HG03442 (cell line): Measurements from ENCODE around the gene TSSK3.

Experiments
- ATAC-seq: cut with Tn5 transposase; IDR thresholded peaks from one replicate; pipeline ENCODE4 v1.9.1; 2021; ENCODE audit warnings: mild to moderate bottlenecking, moderate library complexity; ENCODE audit not compliant: unreplicated experiment

Gene TSSK3, protein sequence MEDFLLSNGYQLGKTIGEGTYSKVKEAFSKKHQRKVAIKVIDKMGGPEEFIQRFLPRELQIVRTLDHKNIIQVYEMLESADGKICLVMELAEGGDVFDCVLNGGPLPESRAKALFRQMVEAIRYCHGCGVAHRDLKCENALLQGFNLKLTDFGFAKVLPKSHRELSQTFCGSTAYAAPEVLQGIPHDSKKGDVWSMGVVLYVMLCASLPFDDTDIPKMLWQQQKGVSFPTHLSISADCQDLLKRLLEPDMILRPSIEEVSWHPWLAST

DNA sequence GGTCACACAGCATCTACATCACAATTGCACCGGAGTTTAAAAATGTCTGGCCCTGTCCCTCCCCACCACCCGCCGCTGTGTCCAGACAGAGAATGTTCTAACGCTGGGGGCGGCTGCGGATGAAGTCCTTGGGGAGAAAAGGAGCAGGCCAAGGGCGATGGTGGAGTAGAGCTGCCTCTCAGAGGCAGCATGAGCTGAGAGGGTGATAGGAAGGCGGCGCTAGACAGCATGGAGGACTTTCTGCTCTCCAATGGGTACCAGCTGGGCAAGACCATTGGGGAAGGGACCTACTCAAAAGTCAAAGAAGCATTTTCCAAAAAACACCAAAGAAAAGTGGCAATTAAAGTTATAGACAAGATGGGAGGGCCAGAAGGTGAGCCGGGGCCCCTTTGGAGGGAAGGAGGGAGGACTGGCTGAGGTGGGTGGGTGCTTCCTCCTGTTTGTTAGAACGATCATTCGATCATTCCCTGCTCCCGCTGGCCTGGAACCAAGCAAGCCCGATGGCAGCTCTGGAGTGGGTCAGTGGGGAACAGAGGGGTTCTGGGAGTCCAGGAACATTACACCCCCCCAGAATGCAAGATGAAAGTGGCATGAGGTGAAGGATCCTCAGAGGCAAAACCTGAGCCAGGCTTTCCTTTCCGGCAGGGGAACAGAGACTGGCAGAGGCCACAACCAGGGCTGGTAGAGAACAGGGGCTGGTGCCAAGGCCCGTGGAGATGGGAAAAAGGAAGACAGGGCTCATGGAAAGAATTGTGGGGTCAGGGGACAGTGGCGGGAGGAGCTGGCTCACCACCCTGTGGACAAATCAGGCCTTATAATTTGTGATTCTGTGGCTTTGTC lies at the start of gene TSSK3, which contains the start of gene FAM229A:
Gene TSSK3 (plus strand): TSS at position 66 of the 840 bp plus-strand sequence. CDS start 163 bp downstream, at position 229.
Gene FAM229A (minus strand): TSS at position 12 of the 840 bp plus-strand sequence. CDS start 394 bp downstream, outside the sequence.
- ATAC-seq: no peak

DNA sequence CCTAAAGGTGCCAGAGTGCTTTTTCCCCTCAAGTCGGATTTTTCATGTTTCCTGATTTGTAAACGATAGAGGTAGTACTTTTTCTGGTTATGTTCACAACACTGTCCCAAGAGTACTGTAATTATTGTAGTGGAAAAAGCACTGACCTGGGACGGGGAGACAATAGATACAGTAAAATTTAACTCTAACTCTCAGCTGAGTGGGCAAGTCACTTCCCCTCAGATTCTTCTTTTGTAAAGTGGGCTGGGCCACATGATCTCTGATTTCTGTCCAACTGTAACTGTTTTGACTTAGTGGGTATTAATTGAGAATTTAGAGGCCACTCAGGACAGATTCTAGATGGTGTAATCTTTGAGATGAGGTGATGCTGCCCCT lies 45.4 kb upstream of the TSSK3 start:
- peak; percentile 17 for ATAC-seq

DNA sequence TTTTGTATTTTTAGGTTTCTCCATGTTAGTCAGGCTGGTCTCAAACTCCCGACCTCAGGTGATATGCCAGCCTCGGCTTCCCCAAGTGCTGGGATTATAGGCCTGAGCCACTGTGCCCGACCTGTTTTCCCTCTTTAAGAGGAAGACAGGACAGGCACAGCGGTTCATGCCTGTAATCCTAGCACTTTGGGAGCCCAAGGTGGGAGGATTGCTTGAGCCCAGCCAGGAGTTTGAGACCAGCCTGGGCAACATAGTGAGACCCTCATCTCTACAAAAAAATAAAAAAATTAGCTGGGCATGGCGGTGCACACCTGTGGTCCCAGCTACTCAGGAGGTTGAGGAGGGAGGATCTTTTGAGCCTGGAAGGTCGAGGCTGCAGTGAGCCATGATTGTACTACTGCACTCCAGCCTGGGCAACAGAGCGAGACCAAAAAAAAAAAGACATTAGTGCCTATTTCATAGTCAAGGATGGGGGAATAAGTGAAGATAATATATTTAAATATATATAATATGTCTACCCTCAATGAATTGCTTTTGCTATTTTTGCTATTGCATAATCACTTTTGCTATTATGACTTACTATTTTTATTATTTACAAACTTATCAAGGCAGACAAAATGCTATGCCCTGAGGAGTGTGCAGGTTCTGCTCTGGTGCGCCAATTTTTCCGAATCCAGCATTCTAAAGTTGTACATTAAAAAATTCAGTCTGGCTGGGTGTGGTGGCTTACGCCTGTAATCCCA lies 44.0 kb upstream of the TSSK3 start:
- no peak for ATAC-seq

DNA sequence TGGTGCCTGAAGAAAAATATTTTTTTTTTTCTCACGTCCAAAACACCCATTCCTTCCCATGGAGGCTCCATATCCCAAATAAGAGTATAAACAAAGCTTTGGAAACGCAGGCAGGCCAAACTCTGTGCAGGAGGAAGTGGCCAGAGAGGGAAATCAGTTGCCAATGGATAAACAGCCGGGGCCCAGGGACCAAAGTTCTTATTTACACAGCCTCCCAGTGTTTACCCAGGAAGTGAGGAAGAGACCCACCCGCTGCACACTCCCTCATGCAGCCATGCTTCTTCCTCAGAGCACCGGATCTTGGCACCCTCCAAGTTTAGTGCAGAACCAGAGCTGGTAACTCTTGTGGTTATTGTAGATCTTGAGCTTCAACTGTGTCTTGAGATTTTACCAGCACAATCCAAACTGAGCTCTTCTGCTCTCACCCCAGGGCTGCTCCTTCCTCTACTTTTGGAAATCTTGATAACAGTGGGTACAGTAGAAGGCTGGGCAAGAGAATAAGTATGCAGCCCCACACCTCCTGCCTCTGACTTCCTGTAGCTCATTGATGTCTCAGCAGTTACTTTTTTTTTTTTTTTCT lies 40.5 kb upstream of the TSSK3 start:
- no peak for ATAC-seq

DNA sequence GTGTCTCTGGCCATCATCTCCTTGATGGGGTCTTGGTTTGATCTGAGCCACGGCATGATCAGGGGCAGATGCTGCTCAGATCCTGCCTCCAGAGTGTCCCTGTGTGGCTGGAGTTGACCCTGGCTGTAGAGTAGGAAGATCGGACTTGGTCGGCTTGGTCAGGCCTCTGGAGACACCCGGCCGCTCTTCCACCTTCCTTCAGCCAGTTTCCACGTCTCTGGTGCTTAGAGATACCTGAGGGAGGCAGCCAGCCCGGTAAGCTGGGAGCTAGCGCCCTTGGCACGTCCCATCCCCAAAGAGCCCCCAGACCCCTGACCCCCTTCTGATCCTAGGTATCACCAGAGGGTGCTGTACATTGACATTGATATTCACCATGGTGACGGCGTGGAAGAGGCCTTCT lies 35.1 kb upstream of the TSSK3 start:
- no peak for ATAC-seq

DNA sequence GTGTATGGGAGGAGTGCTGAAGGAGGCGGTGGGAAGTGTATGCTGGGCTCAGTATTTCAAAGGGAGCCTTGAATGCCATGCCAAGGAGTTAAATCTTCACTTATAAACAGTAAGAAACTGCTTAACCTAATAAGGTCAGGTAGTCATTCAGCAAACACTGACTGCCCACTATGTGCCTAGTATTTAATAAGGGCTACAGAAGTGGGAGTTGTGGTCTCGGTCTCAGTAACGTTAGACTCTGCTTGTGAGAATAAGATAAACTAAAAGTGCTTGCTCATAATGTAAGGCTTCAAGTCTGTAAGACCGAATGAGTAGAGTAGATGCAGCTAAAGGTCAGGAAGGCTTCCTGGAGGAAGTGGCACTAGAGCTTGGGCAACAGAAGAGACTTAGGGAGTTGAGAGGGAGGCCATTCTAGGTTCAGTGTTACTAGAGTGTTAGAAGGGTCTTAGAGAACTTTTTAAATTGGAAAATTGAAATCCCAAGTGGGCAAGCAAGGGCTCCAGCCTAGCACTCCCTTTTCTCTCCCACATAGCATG lies 32.3 kb upstream of the TSSK3 start:
- no peak for ATAC-seq

DNA sequence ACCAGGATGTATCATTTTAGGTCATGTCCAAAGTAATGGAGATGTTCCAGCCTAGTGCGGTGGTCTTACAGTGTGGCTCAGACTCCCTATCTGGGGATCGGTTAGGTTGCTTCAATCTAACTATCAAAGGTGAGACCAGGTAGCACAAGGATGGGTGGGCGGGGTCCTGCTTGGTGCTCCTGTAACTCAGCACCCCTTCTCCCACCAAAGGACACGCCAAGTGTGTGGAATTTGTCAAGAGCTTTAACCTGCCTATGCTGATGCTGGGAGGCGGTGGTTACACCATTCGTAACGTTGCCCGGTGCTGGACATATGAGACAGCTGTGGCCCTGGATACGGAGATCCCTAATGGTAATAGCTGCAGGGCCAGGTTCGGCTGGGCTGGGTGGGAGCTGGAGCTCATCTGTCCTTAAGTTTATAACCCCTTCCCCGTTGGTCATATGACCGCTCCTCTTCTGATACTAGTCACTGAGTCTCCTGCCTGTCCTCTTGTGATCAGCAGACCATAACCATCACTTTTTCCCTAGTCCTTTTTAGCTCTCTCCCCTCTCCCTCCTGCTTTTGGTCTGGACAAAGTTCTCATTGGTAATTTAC lies 31.7 kb upstream of the TSSK3 start:
- no peak for ATAC-seq

DNA sequence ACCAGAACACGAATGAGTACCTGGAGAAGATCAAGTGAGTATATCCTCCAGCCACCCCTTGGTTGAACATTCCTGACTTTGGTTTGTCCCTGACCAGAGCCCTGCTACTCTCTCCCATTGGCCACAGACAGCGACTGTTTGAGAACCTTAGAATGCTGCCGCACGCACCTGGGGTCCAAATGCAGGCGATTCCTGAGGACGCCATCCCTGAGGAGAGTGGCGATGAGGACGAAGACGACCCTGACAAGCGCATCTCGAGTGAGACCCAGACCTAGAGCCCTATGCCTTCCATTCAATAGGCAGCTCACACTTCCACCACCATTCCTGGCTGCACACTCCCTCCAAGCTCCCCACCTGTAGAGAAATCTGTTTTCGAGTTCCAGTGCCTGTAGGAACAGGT lies 30.8 kb upstream of the TSSK3 start:
- no peak for ATAC-seq

DNA sequence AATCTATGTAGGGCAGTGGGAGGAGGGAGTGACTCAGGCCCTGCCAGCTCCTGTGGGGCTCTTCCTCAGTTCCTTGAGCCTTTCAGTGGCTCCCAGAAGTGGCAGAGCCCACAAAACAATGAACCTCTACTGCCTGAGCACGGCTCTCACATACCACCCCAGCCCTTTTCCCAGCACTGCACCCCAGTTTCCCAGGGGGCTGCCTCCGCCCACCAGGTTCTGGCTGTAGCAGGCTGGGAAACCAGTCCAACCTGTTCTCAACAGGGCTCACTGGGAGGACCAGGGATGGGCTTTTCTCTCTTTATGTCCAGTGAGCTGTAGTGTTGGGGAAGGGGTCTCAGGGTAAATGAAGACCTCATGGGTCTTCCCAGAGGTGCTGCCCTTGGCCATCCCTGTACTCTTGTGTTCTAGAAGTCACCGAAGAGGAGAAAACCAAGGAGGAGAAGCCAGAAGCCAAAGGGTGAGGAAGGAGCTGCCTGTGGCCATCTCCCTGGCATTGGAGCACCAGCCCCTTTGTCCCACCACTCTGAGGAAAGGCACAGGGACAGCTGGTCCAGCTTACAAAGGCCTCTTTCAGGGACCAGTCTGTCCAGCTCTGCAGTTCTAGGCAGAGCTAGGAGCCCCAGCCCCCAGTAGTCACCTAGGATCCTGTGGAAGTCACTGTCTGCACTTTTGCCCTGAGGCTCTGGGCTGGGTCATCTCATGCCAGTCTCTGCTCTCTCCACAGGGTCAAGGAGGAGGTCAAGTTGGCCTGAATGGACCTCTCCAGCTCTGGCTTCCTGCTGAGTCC lies 29.9 kb upstream of the TSSK3 start:
- ATAC-seq: no peak

DNA sequence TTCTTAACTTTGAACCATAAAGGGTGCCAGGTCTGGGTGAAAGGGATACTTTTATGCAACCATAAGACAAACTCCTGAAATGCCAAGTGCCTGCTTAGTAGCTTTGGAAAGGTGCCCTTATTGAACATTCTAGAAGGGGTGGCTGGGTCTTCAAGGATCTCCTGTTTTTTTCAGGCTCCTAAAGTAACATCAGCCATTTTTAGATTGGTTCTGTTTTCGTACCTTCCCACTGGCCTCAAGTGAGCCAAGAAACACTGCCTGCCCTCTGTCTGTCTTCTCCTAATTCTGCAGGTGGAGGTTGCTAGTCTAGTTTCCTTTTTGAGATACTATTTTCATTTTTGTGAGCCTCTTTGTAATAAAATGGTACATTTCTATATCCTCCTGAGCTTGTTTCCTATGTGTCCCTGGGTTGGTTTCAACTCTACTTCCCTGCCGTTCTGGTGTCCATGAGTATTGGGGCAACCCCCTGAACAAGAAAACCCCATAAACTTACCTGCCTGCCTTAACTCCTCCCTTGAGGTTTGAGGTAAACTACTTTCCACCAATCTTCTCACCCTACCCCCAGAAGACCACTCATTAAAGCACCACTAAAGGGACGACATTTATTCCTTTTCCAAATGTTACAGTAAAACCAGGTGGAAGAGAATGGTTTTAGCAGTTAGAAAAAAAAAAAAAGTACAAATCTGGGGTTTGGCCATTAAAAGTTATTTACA lies 28.9 kb upstream of the TSSK3 start:
- ATAC-seq: no peak

DNA sequence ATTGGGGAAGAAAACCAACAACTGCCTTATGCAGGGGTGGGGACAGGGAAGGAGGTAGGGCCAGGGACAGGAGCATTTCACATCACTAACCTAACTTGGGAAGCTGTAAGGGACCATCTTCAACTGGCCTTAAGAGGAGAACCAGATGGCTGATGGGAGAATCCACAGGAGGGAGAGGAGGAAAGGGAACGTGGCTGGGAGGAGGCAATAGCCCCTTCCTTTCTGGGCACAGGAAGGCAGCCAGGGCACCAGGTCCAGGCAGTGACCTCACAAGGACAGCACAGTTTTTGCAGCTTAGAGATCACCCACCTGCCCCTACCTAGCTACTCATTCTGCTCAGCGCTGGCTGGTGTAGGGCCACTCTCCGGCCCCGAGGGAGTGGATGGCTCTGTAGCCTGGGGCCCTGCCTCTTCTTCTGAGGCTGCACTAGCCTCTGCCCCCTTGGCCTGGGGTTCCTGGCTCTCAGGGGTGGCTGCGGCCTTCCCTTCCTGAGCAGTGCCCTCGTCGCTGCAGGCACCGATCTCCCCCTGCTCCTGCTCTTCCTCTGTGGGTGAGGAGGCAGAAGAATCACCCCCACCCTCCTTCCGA lies 28.0 kb upstream of the TSSK3 start:
- no peak for ATAC-seq

DNA sequence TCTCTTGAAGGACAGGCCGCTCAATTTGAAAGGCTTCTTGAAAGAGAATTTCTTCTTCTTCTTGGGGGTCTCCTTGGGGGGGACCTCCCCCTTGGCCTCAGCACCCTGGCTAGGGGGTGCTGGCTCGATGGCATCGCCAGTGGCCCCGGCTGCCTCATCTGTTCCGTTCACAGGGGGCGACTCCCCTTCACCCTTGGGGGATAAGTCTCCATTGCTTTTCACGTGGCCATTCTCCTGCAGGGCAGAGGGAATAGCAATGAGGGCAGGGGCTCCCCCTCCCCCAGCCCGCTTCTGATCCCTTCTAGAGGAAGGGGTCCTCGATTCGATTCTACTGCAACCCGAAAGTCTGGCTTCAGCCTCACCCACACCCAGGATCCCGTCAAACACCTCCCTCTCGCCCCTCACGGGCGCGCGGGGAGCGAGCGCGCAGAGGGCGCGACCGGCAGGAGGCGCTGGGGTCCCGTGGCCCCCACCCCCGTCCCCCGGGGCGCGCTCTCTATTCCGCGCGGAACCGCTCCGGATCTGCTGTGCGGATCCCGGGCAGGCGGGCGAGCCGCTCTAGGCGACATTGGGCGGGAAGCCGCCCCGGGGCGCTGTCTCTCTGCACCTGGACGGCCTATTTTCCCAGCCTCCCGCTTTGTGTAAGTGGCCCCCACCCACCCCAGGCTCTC lies 27.3 kb upstream of the TSSK3 start:
- ATAC-seq: no peak

DNA sequence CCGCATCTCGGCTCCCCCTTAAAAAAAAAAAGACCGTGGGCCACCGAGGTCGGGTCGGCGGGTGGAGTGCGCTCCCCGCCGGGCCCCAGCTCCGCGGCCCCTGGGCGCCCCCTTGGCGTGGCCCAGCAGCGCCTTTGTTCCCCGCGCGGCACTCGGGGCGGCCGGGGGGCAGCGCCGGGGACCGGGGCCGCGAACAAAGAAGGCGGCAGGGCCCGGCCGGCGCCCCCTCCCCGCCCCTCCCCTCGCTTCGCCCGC lies 26.9 kb upstream of the TSSK3 start:
- ATAC-seq: no peak

DNA sequence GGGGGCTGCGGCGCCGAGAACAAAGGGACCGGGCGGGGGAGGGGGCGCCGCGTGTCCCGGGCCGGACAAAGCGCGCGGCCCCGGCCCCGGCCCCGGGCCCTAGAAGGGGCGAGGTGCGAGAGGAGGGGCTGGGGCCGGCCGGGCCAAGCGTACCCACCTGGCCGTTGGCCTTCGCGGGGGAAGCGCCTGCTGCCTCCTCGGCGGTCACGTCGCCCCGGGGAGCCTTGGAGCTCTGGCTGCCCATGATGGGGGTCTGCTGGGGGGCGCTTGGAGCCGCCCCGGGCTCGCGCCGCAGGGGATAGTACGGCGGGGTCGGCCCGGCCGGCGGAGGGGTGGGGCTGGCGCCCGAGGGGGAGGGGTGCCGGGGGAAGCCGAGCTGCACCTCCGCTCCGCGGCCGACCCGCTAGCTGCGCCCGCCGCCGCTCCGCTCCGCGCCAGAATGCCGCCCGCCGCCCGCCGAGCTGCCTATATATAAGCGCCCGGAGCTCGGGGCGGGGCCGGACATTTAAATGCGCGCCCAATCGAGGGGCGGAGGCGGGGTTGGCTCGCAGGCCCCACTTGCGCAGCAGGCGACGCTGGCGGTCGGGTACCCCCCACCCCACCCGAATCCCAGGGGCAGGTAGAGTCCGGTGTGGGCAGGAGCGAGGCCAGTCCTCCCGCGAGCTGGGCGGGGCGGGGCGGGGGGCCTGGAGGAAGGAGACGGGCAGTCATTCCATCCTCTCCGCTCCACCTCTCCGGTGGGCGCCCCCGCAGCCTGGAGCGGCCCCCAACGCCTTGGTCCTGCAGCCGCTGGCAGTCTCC lies 26.3 kb upstream of the TSSK3 start, which contains the start of gene MARCKSL1:
Gene MARCKSL1 (minus strand): TSS at position 444 of the 801 bp plus-strand sequence. CDS start 200 bp downstream, at position 244.
- ATAC-seq: peak; percentile 38

DNA sequence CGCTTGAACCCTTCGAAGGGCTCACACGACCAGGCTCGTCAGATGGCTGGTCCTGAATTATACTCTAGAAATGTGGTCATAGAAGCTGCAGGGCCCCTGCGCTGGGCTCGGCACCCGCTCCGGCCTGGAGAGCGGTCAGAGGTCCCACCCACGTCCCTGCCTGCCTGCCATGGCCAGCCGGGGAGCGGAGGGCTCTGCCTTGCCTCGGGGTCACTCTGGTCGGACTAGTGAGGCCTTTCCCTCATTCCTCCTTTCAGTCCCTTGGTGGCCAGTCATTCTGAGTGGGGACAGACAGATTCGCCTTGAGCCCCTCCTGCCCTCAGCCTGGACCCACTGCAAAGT lies 25.8 kb upstream of the TSSK3 start:
- no peak for ATAC-seq

DNA sequence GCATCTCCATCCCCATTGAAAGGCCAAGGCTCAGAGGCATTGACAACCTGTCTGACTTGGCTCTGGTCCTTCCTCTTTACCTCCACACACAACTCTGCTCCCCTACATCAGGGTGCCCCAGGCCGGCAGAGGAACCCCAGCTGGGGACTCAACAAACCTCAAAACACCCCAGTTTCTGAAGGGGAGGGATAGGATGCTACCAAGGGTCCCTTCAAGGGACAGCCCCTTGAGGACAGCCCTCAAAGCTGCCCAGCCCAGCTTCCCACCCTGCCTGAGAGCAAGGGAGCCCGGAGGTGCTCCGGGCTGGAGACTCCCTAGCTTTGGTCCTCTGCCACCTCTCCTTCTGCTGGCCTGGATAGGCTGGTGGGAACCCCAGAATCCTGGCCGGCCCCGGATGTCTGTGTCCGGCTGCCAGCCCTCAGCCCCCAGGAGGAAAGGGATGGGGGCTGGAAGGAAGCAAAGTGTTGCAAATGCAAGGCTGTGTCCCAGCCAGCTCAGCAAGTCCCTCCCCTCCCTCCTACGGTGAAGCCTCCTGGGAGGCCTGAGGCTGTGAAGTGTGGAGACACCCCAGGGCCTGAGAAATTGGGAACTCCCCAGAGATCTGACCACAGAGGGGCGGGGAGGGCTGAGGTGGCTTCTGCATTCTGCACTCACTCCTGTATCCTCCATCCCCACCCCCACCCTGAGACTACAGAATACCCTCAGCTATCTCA lies 25.2 kb upstream of the TSSK3 start:
- no peak for ATAC-seq
